Osteoblast (primary cell): ENCODE results near the gene GPR18. TPM values are rescaled to one million over a fixed set of nuclear protein-coding genes. Genes with fewer than 3 reads are reported as not detected.

Experiments
- DNase-seq: peaks from one replicate; pipeline ENCODE4 v3.0.0; 2011; ENCODE audit warnings: low spot score, mixed read lengths; ENCODE audit not compliant: insufficient read length; ENCODE audit errors: missing footprints
- H2AFZ ChIP-seq: 2 replicates; pipeline ENCODE4 v1.6.0; 2011; ENCODE audit warnings: mild to moderate bottlenecking, low read length
- H3K27ac ChIP-seq: 2 replicates; pipeline ENCODE4 v1.5.1; 2011; ENCODE audit warnings: mild to moderate bottlenecking, low read depth, low read length, moderate library complexity
- H3K27me3 ChIP-seq: 2 replicates; pipeline ENCODE4 v1.6.0; 2012; ENCODE audit warnings: mild to moderate bottlenecking, control low read depth, inconsistent platforms, low read length, moderate library complexity; ENCODE audit not compliant: insufficient read depth
- H3K36me3 ChIP-seq: 2 replicates; pipeline ENCODE4 v1.5.1; 2011; ENCODE audit warnings: mild to moderate bottlenecking, low read length, control low read depth, moderate library complexity; ENCODE audit not compliant: insufficient read depth
- H3K4me1 ChIP-seq: 2 replicates; pipeline ENCODE4 v1.5.1; 2011; ENCODE audit warnings: mild to moderate bottlenecking, low read length, control low read depth, moderate library complexity; ENCODE audit not compliant: insufficient read depth
- H3K4me2 ChIP-seq: 2 replicates; pipeline ENCODE4 v1.6.0; 2011; ENCODE audit warnings: mild to moderate bottlenecking, low read length; ENCODE audit not compliant: insufficient read depth
- H3K4me3 ChIP-seq: fragments of 200-600 bp; sonication (generic); 3 replicates; pipeline ENCODE4 v1.5.1; 2012; ENCODE audit warnings: mild to moderate bottlenecking, low read length, inconsistent platforms; ENCODE audit not compliant: insufficient read depth
- H3K79me2 ChIP-seq: 2 replicates; pipeline ENCODE4 v1.6.0; 2012; ENCODE audit warnings: mild to moderate bottlenecking, low read length, control low read depth, inconsistent platforms; ENCODE audit not compliant: insufficient read depth
- H3K9me3 ChIP-seq: 2 replicates; pipeline ENCODE4 v1.5.1; 2011; ENCODE audit warnings: low read depth, low read length, control low read depth
- H4K20me1 ChIP-seq: 2 replicates; pipeline ENCODE4 v1.6.0; 2012; ENCODE audit warnings: mild to moderate bottlenecking, low read length, control low read depth; ENCODE audit not compliant: insufficient read depth
- total RNA-seq: library from RNA; depleted of rRNA; stranded (reverse); fragments of >200 nt; gene quantifications from 2 replicates; pipeline ENCODE4 v1.2.3, GENCODE V29; 2012
- TF ChIP-seq, protein P1 (sequence below): IDR thresholded peaks from 2 replicates; pipeline ENCODE4 v1.5.1; 2011; ENCODE audit warnings: mild to moderate bottlenecking, low read depth, low read length, moderate library complexity; ENCODE audit errors: extremely low read depth

Gene GPR18
- total RNA-seq, 1 donor = under 0.01 TPM

DNA sequence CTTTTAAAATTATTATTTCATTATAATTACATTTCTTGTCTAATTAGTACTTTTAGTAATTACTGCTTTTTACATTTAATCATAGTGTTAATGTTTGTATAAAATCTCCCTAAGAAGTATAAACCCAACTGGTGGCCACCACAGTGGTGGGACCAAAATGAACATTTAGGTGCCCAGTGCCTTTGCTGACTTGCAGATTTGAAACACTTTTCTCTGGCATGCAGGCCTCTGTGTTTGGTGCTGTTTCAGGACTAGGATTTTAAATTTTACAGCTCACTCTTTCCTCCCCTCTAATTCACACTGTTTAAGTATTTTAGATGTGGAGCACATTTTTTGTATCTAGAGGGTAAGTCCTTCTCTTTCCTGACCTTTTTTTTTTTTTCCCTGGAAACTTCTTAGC is 40.1 kb downstream of the GPR18 start:
- no peak for DNase-seq

DNA sequence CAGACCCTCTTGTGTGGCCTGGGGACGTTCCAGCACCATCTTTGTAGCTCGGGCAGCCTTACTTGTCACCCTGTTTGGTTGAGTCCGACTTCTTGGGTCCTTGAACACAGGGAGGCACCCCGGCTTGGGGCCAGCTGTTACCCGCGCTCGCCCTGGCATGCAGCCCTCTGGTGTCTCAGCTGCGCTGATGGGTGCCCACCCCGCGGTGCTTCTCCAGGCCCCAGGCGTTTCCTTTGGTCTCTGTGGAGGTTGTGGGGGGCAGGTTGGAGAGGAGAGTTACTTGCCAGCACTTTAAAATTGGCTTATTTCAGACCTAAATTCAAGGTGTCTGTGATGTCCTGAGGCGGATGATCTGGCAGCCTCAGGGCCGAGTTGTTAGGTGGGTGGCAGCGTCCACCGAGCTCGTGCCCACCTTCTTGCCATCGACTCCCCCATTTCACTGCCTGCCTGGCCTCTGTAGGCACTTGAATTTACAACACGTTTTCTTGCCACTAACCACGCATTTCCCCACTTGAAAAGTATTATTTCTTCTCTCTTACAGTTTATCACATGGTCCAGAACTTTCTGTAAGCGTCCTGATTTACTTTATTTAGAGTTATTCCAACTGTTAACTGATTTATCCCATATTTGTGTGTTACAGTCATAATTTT is 40.6 kb downstream of the GPR18 start:
- TF ChIP-seq, protein P1, sequence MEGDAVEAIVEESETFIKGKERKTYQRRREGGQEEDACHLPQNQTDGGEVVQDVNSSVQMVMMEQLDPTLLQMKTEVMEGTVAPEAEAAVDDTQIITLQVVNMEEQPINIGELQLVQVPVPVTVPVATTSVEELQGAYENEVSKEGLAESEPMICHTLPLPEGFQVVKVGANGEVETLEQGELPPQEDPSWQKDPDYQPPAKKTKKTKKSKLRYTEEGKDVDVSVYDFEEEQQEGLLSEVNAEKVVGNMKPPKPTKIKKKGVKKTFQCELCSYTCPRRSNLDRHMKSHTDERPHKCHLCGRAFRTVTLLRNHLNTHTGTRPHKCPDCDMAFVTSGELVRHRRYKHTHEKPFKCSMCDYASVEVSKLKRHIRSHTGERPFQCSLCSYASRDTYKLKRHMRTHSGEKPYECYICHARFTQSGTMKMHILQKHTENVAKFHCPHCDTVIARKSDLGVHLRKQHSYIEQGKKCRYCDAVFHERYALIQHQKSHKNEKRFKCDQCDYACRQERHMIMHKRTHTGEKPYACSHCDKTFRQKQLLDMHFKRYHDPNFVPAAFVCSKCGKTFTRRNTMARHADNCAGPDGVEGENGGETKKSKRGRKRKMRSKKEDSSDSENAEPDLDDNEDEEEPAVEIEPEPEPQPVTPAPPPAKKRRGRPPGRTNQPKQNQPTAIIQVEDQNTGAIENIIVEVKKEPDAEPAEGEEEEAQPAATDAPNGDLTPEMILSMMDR = no peak
- no peak for DNase-seq
- H2AFZ ChIP-seq = no peak overlapping the region
- no peaks in the 10 kb centered on the region for H3K36me3 ChIP-seq
- no peak overlapping the region for H3K4me2 ChIP-seq
- H3K4me1 ChIP-seq = no peaks in the 10 kb centered on the region
- H3K27me3 ChIP-seq = no peaks in the 10 kb centered on the region
- H4K20me1 ChIP-seq = peaks cover 43% of the 10 kb centered on the region
- H3K9me3 ChIP-seq = no peaks in the 10 kb centered on the region
- H3K27ac ChIP-seq = no peak overlapping the region
- peaks cover 86% of the 10 kb centered on the region for H3K79me2 ChIP-seq
- no peak overlapping the region for H3K4me3 ChIP-seq

More for the DNA sequence above, 40.1 kb downstream of the GPR18 start:
- no peak overlapping the region for H3K4me2 ChIP-seq
- H3K9me3 ChIP-seq = no peaks in the 10 kb centered on the region
- no peak overlapping the region for H3K4me3 ChIP-seq
- H2AFZ ChIP-seq = no peak overlapping the region
- no peaks in the 10 kb centered on the region for H3K36me3 ChIP-seq
- no peak overlapping the region for H3K27ac ChIP-seq
- H3K27me3 ChIP-seq = no peaks in the 10 kb centered on the region
- no peaks in the 10 kb centered on the region for H3K4me1 ChIP-seq
- TF ChIP-seq, protein P1 = no peak
- peaks cover 39% of the 10 kb centered on the region for H4K20me1 ChIP-seq
- peaks cover 87% of the 10 kb centered on the region for H3K79me2 ChIP-seq

DNA sequence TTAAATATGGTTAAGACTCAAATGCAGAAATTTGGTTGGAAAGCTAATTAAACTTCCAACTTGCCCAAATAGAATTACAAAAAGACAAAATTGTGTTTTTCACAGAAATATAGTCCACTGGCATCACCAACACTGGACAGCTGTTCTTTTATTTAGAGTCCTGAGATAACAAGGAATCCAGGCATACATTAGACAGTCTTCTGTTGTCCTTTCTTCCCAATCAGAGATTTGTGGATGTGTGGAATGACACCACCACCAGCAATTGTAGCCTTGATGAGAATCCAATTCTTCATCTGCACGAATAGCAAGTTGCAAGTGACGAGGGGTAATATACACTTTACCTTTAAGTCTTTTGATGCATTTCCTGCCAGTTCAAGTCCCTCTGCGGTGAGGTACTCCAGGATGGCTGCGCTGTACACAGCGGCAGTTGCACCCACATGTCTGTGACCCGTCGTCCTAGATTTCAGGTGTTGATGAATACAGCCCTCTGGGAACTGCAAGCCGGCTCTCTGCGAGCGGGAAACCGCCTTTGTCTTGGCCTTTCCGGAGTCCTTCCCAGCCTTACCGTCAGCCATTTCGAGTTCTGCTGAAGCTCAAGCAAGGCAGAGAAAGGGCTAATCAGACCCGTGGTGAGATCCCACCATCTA is 42.9 kb downstream of the GPR18 start:
- no peak for DNase-seq
- no peak overlapping the region for H2AFZ ChIP-seq
- no peak overlapping the region for H3K27ac ChIP-seq
- no peak overlapping the region for H3K4me3 ChIP-seq
- H3K79me2 ChIP-seq = peaks cover 85% of the 10 kb centered on the region
- no peaks in the 10 kb centered on the region for H3K4me1 ChIP-seq
- peaks cover 52% of the 10 kb centered on the region for H4K20me1 ChIP-seq
- no peak overlapping the region for H3K4me2 ChIP-seq
- TF ChIP-seq, protein P1 = no peak
- no peaks in the 10 kb centered on the region for H3K9me3 ChIP-seq
- H3K36me3 ChIP-seq = no peaks in the 10 kb centered on the region
- no peaks in the 10 kb centered on the region for H3K27me3 ChIP-seq

- no peak overlapping the region for H3K4me2 ChIP-seq
- H3K4me1 ChIP-seq = no peaks in the 10 kb centered on the region
- TF ChIP-seq, protein P1 = no peak
- no peaks in the 10 kb centered on the region for H3K9me3 ChIP-seq
- H2AFZ ChIP-seq = no peak overlapping the region
- peaks cover 85% of the 10 kb centered on the region for H3K79me2 ChIP-seq
- no peaks in the 10 kb centered on the region for H3K27me3 ChIP-seq
- H3K4me3 ChIP-seq = no peak overlapping the region
- H3K27ac ChIP-seq = no peak overlapping the region
- no peaks in the 10 kb centered on the region for H3K36me3 ChIP-seq
- peaks cover 55% of the 10 kb centered on the region for H4K20me1 ChIP-seq
- DNase-seq = no peak
Observed at GRCh38 chr13:99214731-99215130, 43.4 kb downstream of the GPR18 start.
